DOHH2 (cell line): ENCODE data around the gene CANT1.

Source experiments
- H3F3A ChIP-seq: fragments of 200-600 bp; sonication (generic), shearing (Covaris generic); 2 replicates; pipeline ENCODE4 v1.6.0; 2016; ENCODE audit warnings: antibody characterized with exemption, mild to moderate bottlenecking; ENCODE audit not compliant: control insufficient read depth, insufficient read depth
- H3K27ac ChIP-seq: fragments of 200-600 bp; sonication (generic); 2 replicates; pipeline ENCODE4 v1.5.1; 2014; ENCODE audit warnings: low read depth, mild to moderate bottlenecking, low read length, moderate library complexity
- H3K27me3 ChIP-seq: fragments of 200-600 bp; sonication (generic); 2 replicates; pipeline ENCODE4 v1.6.1; 2014; ENCODE audit warnings: mild to moderate bottlenecking, low read length, mixed read lengths; ENCODE audit not compliant: control insufficient read depth
- H3K36me3 ChIP-seq: fragments of 200-600 bp; sonication (generic); 2 replicates; pipeline ENCODE4 v1.6.1; 2014; ENCODE audit warnings: mild to moderate bottlenecking, low read length, moderate library complexity, mixed read lengths; ENCODE audit not compliant: control insufficient read depth
- H3K4me1 ChIP-seq: fragments of 200-600 bp; sonication (generic); 2 replicates; pipeline ENCODE4 v1.6.1; 2014; ENCODE audit warnings: mild to moderate bottlenecking, low read length, mixed read lengths; ENCODE audit not compliant: control insufficient read depth
- H3K4me2 ChIP-seq: fragments of 200-600 bp; sonication (generic); 2 replicates; pipeline ENCODE4 v1.6.0; 2014; ENCODE audit warnings: mild to moderate bottlenecking, low read length, moderate library complexity
- H3K4me3 ChIP-seq: fragments of 200-600 bp; sonication (generic); 2 replicates; pipeline ENCODE4 v1.5.1; 2014; ENCODE audit warnings: mild to moderate bottlenecking, low read length, mixed read lengths
- H3K79me2 ChIP-seq: fragments of 200-600 bp; sonication (generic); 2 replicates; pipeline ENCODE4 v1.6.1; 2014; ENCODE audit warnings: mild to moderate bottlenecking, low read length, mixed read lengths; ENCODE audit not compliant: control insufficient read depth
- H3K9me2 ChIP-seq: fragments of 200-600 bp; sonication (generic); replicated peaks from 2 replicates; pipeline ENCODE4 v1.6.1; 2014; ENCODE audit warnings: mild to moderate bottlenecking, low read length, mixed read lengths; ENCODE audit not compliant: control insufficient read depth
- H3K9me3 ChIP-seq: fragments of 200-600 bp; sonication (generic); 2 replicates; pipeline ENCODE4 v1.6.1; 2014; ENCODE audit warnings: antibody characterized with exemption, low read length, mixed read lengths; ENCODE audit not compliant: control insufficient read depth, insufficient read depth
- H4K20me1 ChIP-seq: fragments of 200-600 bp; sonication (generic); 2 replicates; pipeline ENCODE4 v1.6.0; 2014; ENCODE audit warnings: low read depth, mild to moderate bottlenecking, antibody characterized with exemption, low read length, moderate library complexity; ENCODE audit not compliant: control insufficient read depth, insufficient read depth
- EZH2phosphoT487 ChIP-seq: fragments of 200-600 bp; sonication (generic); IDR thresholded peaks from 2 replicates; pipeline ENCODE4 v1.6.1; 2017; ENCODE audit warnings: borderline replicate concordance, mild to moderate bottlenecking, antibody characterized with exemption, low read length, moderate library complexity, mixed read lengths
- TF ChIP-seq, protein P1 (sequence below): fragments of 200-600 bp; sonication (generic); IDR thresholded peaks from one replicate; pipeline ENCODE4 v1.5.1; 2014; ENCODE audit warnings: antibody characterized with exemption, mild to moderate bottlenecking, low read depth, low read length; ENCODE audit not compliant: poor library complexity, severe bottlenecking

CANT1 gene

DNA sequence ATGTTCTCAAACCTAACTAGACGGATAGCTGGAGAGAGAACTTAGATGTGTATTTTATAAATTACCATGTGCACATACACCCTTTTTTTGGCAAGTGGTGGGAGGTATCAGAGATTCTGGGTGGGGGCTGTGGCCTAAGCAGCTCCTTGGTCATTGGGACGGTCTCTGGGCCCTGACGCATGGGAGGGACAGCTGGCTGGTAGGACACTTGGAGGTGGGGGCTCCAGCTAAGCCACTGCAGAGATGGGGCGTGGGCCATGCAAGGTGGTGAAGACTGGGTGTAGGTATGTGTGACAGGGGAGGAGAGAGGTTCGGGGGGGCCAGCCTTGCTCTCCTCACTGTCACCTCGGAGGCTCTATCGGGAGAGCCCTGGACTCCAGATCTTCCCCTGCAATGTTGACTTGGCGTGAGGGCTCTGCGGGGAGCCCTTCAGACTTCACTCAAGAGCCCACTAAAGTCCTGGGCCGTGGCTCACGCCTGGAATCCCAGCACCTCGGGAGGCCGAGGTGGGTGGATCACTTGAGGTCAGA is 31.5 kb upstream of the CANT1 start:
- Histone ChIP-seq H3K4me3 (no peak overlapping the region), H3K27me3 (no peaks in the 10 kb centered on the region), H3K36me3 (no peaks in the 10 kb centered on the region), H3K9me2 (no peaks in the 10 kb centered on the region), H3K4me1 (no peaks in the 10 kb centered on the region), H3K27ac (no peak overlapping the region), H3K79me2 (no peaks in the 10 kb centered on the region), H3F3A (0 out of 2 replicates have a peak, but pooled peaks cover 2% of the 10 kb centered on the region), H4K20me1 (no peaks in the 10 kb centered on the region), H3K4me2 (no peak overlapping the region), H3K9me3 (no peaks in the 10 kb centered on the region)
- TF ChIP-seq EZH2phosphoT487: no peak
- TF ChIP-seq, protein P1, sequence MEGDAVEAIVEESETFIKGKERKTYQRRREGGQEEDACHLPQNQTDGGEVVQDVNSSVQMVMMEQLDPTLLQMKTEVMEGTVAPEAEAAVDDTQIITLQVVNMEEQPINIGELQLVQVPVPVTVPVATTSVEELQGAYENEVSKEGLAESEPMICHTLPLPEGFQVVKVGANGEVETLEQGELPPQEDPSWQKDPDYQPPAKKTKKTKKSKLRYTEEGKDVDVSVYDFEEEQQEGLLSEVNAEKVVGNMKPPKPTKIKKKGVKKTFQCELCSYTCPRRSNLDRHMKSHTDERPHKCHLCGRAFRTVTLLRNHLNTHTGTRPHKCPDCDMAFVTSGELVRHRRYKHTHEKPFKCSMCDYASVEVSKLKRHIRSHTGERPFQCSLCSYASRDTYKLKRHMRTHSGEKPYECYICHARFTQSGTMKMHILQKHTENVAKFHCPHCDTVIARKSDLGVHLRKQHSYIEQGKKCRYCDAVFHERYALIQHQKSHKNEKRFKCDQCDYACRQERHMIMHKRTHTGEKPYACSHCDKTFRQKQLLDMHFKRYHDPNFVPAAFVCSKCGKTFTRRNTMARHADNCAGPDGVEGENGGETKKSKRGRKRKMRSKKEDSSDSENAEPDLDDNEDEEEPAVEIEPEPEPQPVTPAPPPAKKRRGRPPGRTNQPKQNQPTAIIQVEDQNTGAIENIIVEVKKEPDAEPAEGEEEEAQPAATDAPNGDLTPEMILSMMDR: no peak

GRCh38 chr17:79039886-79040285 is 30.3 kb upstream of the CANT1 start:
- H3K9me2 ChIP-seq: no peaks in the 10 kb centered on the region
- 0 out of 2 replicates have a peak, but pooled peaks cover 2% of the 10 kb centered on the region for H3F3A ChIP-seq
- no peaks in the 10 kb centered on the region for H3K36me3 ChIP-seq
- no peaks in the 10 kb centered on the region for H3K4me1 ChIP-seq
- H3K79me2 ChIP-seq: no peaks in the 10 kb centered on the region
- H3K27ac ChIP-seq: no peak overlapping the region
- no peak overlapping the region for H3K4me3 ChIP-seq
- H4K20me1 ChIP-seq: no peaks in the 10 kb centered on the region
- H3K9me3 ChIP-seq: no peaks in the 10 kb centered on the region
- H3K27me3 ChIP-seq: no peaks in the 10 kb centered on the region
- H3K4me2 ChIP-seq: no peak overlapping the region
- no peak for TF ChIP-seq EZH2phosphoT487
- TF ChIP-seq, protein P1: no peak

GRCh38 chr17:79039171-79039570 is 29.6 kb upstream of the CANT1 start:
- Histone ChIP-seq H3K36me3 (no peaks in the 10 kb centered on the region), H3K9me3 (no peaks in the 10 kb centered on the region), H3K9me2 (no peaks in the 10 kb centered on the region), H3K27ac (no peak overlapping the region), H3K4me1 (no peaks in the 10 kb centered on the region), H3F3A (0 out of 2 replicates have a peak, but pooled peaks cover 2% of the 10 kb centered on the region), H3K4me3 (no peak overlapping the region), H3K4me2 (no peak overlapping the region), H3K79me2 (no peaks in the 10 kb centered on the region), H4K20me1 (no peaks in the 10 kb centered on the region), H3K27me3 (no peaks in the 10 kb centered on the region)
- TF ChIP-seq EZH2phosphoT487: no peak
- TF ChIP-seq, protein P1: no peak
